Neural cell (in vitro differentiated cells): ENCODE measurements around the gene SLC26A9. TPM values are rescaled to one million over a fixed set of nuclear protein-coding genes. Genes with fewer than 3 reads are reported as not detected.

Experiments used
- H2AFZ ChIP-seq: fragments of 200-600, 300-800 bp; sonication (generic), shearing (Covaris generic); 2 replicates; pipeline ENCODE4 v1.6.0; 2014; ENCODE audit warnings: low read depth, mild to moderate bottlenecking, antibody characterized with exemption, low read length, moderate library complexity
- H3F3A ChIP-seq: fragments of 200-600 bp; shearing (Covaris generic); 2 replicates; pipeline ENCODE4 v1.6.1; 2016; ENCODE audit warnings: mild to moderate bottlenecking, moderate library complexity, mixed read lengths, antibody characterized with exemption, low read length; ENCODE audit not compliant: insufficient read depth, poor library complexity, severe bottlenecking
- H3K27ac ChIP-seq: fragments of 200-600, 300-800 bp; sonication (generic), shearing (Covaris generic); 2 replicates; pipeline ENCODE4 v1.5.1; 2014; ENCODE audit warnings: mild to moderate bottlenecking, low read length, moderate library complexity
- H3K27me3 ChIP-seq: fragments of 300-800, 200-600 bp; sonication (generic), shearing (Covaris generic); 2 replicates; pipeline ENCODE4 v1.6.0; 2014; ENCODE audit warnings: mild to moderate bottlenecking, low read depth, low read length, moderate library complexity; ENCODE audit not compliant: insufficient read depth
- H3K36me3 ChIP-seq: fragments of 300-800, 200-600 bp; sonication (generic), shearing (Covaris generic); 2 replicates; pipeline ENCODE4 v1.5.1; 2014; ENCODE audit warnings: mild to moderate bottlenecking, antibody characterized with exemption, low read length, moderate library complexity; ENCODE audit not compliant: insufficient read depth
- H3K4me2 ChIP-seq: fragments of 300-800, 200-600 bp; sonication (generic), shearing (Covaris generic); 2 replicates; pipeline ENCODE4 v1.6.0; 2014; ENCODE audit warnings: mild to moderate bottlenecking, low read length
- H3K4me3 ChIP-seq: fragments of 300-800, 200-600 bp; sonication (generic), shearing (Covaris generic); 2 replicates; pipeline ENCODE4 v1.5.1; 2014; ENCODE audit warnings: mild to moderate bottlenecking, low read length, moderate library complexity
- H3K79me2 ChIP-seq: fragments of 200-600 bp; shearing (Covaris generic); replicated peaks from 2 replicates; pipeline ENCODE4 v1.6.0; 2014; ENCODE audit warnings: mild to moderate bottlenecking, low read length, moderate library complexity; ENCODE audit not compliant: insufficient read depth
- H3K9ac ChIP-seq: fragments of 300-800, 200-600 bp; sonication (generic), shearing (Covaris generic); 2 replicates; pipeline ENCODE4 v1.6.1; 2016; ENCODE audit warnings: mild to moderate bottlenecking, low read length, mixed read lengths
- H3K9me2 ChIP-seq: fragments of 200-600 bp; shearing (Covaris generic); 2 replicates; pipeline ENCODE4 v1.6.1; 2016; ENCODE audit warnings: mild to moderate bottlenecking, low read length, mixed read lengths; ENCODE audit not compliant: insufficient read depth
- H3K9me3 ChIP-seq: fragments of 200-600, 300-800 bp; sonication (generic), shearing (Covaris generic); 2 replicates; pipeline ENCODE4 v1.6.1; 2016; ENCODE audit warnings: mild to moderate bottlenecking, mixed run types, low read length, moderate library complexity, mixed read lengths
- H4K20me1 ChIP-seq: fragments of 200-600 bp; shearing (Covaris generic); 2 replicates; pipeline ENCODE4 v1.6.1; 2016; ENCODE audit warnings: mild to moderate bottlenecking, mixed run types; ENCODE audit not compliant: insufficient read depth
- CTCF ChIP-seq: fragments of 450-650 bp; IDR thresholded peaks from 2 replicates; pipeline ENCODE4 v1.5.1; 2014; ENCODE audit warnings: antibody characterized with exemption, mild to moderate bottlenecking, moderate library complexity; ENCODE audit not compliant: poor library complexity, severe bottlenecking
- EP300 ChIP-seq: fragments of 450-650 bp; conservative IDR thresholded peaks from 2 replicates; pipeline ENCODE4 v1.6.1; 2014; ENCODE audit warnings: antibody characterized with exemption, mild to moderate bottlenecking, moderate library complexity; ENCODE audit not compliant: poor library complexity, severe bottlenecking
- EZH2 ChIP-seq: fragments of 200-600, 300-800 bp; shearing (Covaris generic), sonication (generic); IDR thresholded peaks from 2 replicates; pipeline ENCODE4 v1.6.1; 2014; ENCODE audit warnings: antibody characterized with exemption, low read length, borderline replicate concordance, mild to moderate bottlenecking; ENCODE audit not compliant: insufficient read depth, poor library complexity, severe bottlenecking
- MXI1 ChIP-seq: fragments of 450-650 bp; conservative IDR thresholded peaks from 2 replicates; pipeline ENCODE4 v1.6.1; 2014; ENCODE audit warnings: antibody characterized with exemption, mild to moderate bottlenecking; ENCODE audit not compliant: poor library complexity, severe bottlenecking
- POLR2AphosphoS5 ChIP-seq: IDR thresholded peaks from 2 replicates; pipeline ENCODE4 v1.6.1; 2012
- RAD21 ChIP-seq: fragments of 450-650 bp; conservative IDR thresholded peaks from 2 replicates; pipeline ENCODE4 v1.6.1; 2014; ENCODE audit warnings: antibody characterized with exemption, mild to moderate bottlenecking, moderate library complexity
- REST ChIP-seq: IDR thresholded peaks from 2 replicates; pipeline ENCODE4 v1.6.1; 2012; ENCODE audit warnings: borderline replicate concordance
- SMC3 ChIP-seq: fragments of 450-650 bp; conservative IDR thresholded peaks from 2 replicates; pipeline ENCODE4 v1.6.1; 2014; ENCODE audit warnings: antibody characterized with exemption, mild to moderate bottlenecking, moderate library complexity; ENCODE audit not compliant: poor library complexity
- TAF1 ChIP-seq: IDR thresholded peaks from 2 replicates; pipeline ENCODE4 v1.6.1; 2012; ENCODE audit warnings: low read depth
- polyA plus RNA-seq: library from polyadenylated mRNA; depleted of rRNA; stranded (reverse); fragments of >200 nt; gene quantifications from 2 replicates; pipeline ENCODE4 v1.2.3, GENCODE V29; 2014

Gene SLC26A9
- polyA plus RNA-seq, 1 donor from 2014 or later: not detected

GRCh38 chr1:205947024-205947423, 3.8 kb upstream of the SLC26A9 start:
- no peaks in the 10 kb centered on the region for H3K27me3 ChIP-seq
- H4K20me1 ChIP-seq: no peaks in the 10 kb centered on the region
- no peak overlapping the region for H3K27ac ChIP-seq
- no peak overlapping the region for H3K9ac ChIP-seq
- no peak overlapping the region for H2AFZ ChIP-seq
- no peaks in the 10 kb centered on the region for H3K36me3 ChIP-seq
- H3K4me2 ChIP-seq: no peak overlapping the region
- no peaks in the 10 kb centered on the region for H3F3A ChIP-seq
- TF ChIP-seq TAF1 (no peak), MXI1 (no peak), RAD21 (no peak), CTCF (no peak), REST (no peak), EP300 (no peak), SMC3 (no peak), POLR2AphosphoS5 (no peak), EZH2 (no peak)
- H3K79me2 ChIP-seq: no peaks in the 10 kb centered on the region
- H3K9me2 ChIP-seq: no peaks in the 10 kb centered on the region
- no peaks in the 10 kb centered on the region for H3K9me3 ChIP-seq
- no peak overlapping the region for H3K4me3 ChIP-seq

- Histone ChIP-seq H3K9me2 (no peaks in the 10 kb centered on the region), H3F3A (no peaks in the 10 kb centered on the region), H2AFZ (no peak overlapping the region), H3K27ac (no peak overlapping the region), H3K4me3 (no peak overlapping the region), H3K9me3 (no peaks in the 10 kb centered on the region), H3K9ac (no peak overlapping the region), H4K20me1 (no peaks in the 10 kb centered on the region), H3K36me3 (no peaks in the 10 kb centered on the region), H3K4me2 (no peak overlapping the region), H3K27me3 (no peaks in the 10 kb centered on the region), H3K79me2 (no peaks in the 10 kb centered on the region)
- TF ChIP-seq POLR2AphosphoS5 (no peak), CTCF (no peak), TAF1 (no peak), MXI1 (no peak), RAD21 (no peak), SMC3 (no peak), EP300 (no peak), EZH2 (no peak), REST (no peak)
Measured at GRCh38 chr1:205945069-205945468, 1.8 kb upstream of the SLC26A9 start.
